Kidney epithelial cell (primary cell): ENCODE data around the gene MYO10. TPM values are rescaled to one million over a fixed set of nuclear protein-coding genes. Genes with fewer than 3 reads are reported as not detected.

Source experiments
- DNase-seq: peaks from one replicate; pipeline ENCODE4 v3.0.0-alpha.2; 2010; ENCODE audit warnings: low read depth
- H3K27me3 ChIP-seq: 2 replicates; pipeline ENCODE4 v1.6.0; 2011; ENCODE audit warnings: low read length; ENCODE audit not compliant: control insufficient read depth, insufficient read depth
- H3K36me3 ChIP-seq: 2 replicates; pipeline ENCODE4 v1.5.1; 2011; ENCODE audit warnings: low read length; ENCODE audit not compliant: control insufficient read depth, insufficient read depth
- H3K4me3 ChIP-seq: 2 replicates; pipeline ENCODE4 v1.5.1; 2011; ENCODE audit warnings: low read depth, mild to moderate bottlenecking, control low read depth, low read length
- total RNA-seq: library from RNA; depleted of rRNA; stranded (reverse); fragments of >200 nt; gene quantifications from 2 replicates; pipeline ENCODE4 v1.2.3, GENCODE V29; 2015
- TF ChIP-seq, protein P1 (sequence below): IDR thresholded peaks from 2 replicates; pipeline ENCODE4 v1.5.1; 2011; ENCODE audit warnings: mild to moderate bottlenecking, moderate library complexity, low read length, control low read depth, inconsistent platforms; ENCODE audit not compliant: insufficient read depth, poor library complexity, severe bottlenecking

The MYO10 gene
- total RNA-seq, 1 donor from 2014 or later, result 80.3 TPM

DNA sequence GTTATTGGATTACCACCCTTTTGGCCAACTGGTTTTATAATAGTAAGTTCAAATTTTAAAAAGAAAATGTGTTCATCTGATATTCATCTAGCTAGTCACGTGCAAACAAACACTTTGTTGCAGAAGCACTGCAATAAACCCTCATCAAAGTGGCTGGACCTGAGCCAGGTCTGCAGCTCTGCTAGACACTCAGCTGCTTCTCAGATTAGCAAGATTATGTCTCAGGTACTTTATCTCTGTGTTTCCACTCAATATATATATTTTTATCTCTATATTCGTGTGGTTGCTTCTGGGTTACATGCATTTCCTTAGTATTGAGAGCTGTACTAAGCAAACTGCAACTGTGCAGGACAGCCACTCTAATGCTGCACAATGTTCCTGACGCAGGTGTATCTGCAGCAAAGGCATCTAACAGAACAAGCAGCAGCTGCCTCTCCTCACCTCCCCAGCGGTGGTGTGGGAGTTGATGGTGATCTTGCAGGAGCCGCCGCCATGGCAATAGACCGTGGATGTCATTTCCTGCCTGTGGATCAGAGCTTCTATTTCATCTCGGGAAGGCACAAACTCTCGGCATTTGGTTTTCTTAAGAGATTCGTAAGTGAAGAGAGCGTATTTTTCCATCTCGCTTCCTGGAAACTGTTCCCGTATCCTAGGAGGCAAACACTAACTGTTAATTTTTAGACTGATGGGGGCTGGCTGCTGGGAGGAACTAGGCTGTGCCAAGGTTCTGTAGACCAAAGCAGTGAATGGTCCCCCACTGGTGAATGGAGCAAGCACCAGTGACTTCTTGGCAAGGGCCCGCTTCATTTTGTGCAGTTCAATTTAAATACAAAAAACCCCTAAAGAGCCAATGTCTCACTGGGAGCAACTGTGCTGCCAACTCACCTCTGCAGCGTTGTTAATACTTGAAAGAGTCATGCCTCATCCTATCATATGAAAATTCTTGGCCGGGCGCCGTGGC is 262.6 kb downstream of the MYO10 start:
- no peak for DNase-seq
- TF ChIP-seq, protein P1, sequence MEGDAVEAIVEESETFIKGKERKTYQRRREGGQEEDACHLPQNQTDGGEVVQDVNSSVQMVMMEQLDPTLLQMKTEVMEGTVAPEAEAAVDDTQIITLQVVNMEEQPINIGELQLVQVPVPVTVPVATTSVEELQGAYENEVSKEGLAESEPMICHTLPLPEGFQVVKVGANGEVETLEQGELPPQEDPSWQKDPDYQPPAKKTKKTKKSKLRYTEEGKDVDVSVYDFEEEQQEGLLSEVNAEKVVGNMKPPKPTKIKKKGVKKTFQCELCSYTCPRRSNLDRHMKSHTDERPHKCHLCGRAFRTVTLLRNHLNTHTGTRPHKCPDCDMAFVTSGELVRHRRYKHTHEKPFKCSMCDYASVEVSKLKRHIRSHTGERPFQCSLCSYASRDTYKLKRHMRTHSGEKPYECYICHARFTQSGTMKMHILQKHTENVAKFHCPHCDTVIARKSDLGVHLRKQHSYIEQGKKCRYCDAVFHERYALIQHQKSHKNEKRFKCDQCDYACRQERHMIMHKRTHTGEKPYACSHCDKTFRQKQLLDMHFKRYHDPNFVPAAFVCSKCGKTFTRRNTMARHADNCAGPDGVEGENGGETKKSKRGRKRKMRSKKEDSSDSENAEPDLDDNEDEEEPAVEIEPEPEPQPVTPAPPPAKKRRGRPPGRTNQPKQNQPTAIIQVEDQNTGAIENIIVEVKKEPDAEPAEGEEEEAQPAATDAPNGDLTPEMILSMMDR, result no peak
- Histone ChIP-seq H3K27me3 (no peaks in the 10 kb centered on the region), H3K4me3 (no peak overlapping the region), H3K36me3 (peaks cover 4% of the 10 kb centered on the region)

DNA sequence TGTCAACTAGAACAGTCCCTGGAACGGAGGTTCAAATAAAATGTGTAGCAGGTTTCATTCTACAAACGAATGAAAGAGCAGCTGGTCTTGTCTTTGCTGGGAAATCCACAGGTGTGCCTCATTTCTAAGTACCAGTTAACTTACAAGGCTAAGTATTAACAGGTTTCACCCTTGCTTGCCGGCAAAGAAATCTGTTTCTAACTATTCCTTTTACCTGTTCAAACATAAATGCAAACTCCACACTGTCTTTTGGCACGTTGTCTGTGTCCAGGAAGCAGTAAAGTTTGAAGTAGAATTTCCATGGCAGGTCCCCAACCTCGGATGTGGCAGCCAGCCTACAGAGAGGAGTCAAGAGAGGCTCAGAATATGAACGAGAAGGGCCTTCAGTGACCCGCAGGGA is 264.9 kb downstream of the MYO10 start:
- Histone ChIP-seq H3K4me3 (no peak overlapping the region), H3K27me3 (no peaks in the 10 kb centered on the region), H3K36me3 (peaks cover 4% of the 10 kb centered on the region)
- TF ChIP-seq, protein P1, result no peak
- DNase-seq, result no peak

DNA sequence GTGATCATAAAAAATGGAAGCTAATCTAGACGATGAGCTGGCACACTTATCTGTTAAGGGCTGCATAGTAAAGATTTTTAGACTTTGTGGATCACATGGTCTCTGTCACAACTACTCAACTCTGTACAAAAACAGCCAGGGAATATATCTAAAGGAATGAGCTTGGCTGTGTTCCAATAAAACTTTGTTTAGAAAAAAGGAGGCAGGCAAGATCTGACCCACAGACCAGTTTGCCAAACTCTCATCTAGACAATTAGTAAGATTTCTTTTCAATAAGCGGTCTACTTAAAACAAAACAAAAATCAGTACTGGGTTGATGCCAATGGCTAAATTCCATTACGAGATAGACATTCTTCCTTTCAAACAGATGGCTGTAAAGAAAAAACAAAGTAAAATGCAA is 266.3 kb downstream of the MYO10 start:
- Histone ChIP-seq H3K36me3 (peaks cover 2% of the 10 kb centered on the region), H3K27me3 (no peaks in the 10 kb centered on the region), H3K4me3 (no peak overlapping the region)
- no peak for DNase-seq
- TF ChIP-seq, protein P1, result no peak

DNA sequence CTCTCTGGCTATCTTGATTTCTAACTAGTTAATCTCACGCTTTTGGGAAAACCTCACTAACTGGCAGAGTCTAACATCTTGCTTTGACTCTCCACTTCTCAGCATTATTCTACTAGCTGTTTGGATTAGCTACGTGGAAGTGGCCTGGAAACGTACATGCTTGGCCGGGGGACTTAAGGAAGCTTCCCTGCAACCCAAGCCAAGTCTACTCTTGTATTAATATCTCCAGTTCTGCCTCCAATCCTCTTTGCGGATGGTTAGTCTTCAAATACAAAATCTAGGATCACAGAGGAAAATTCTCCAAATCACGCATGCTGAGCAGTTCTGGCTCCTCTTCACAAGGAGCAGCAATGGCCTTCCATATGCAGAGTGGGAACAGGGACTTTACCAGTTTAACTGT is 267.5 kb downstream of the MYO10 start:
- Histone ChIP-seq H3K27me3 (no peaks in the 10 kb centered on the region), H3K36me3 (no peaks in the 10 kb centered on the region), H3K4me3 (no peak overlapping the region)
- TF ChIP-seq, protein P1, result no peak
- no peak for DNase-seq

DNA sequence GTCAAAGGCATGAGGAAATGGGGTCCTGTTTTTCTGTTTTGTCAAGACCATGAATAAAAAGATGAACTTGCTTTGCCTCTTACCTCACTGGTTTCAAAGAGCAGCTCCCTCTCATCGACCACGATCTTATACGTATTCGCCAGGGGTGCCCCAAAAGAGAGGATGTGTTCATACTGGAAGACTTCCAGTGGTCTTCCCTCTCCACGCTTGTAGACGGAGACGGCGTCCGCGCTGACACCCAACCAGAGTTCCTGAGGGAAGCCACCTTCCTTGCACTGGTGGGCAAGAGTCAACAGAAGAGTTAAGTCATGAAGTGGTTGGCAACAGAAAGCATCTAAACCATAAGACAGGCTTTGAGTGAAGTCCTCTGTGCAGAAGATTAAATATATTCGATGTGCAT is 267.9 kb downstream of the MYO10 start:
- no peak for DNase-seq
- Histone ChIP-seq H3K36me3 (no peaks in the 10 kb centered on the region), H3K4me3 (no peak overlapping the region), H3K27me3 (no peaks in the 10 kb centered on the region)
- TF ChIP-seq, protein P1, result no peak
